Measurements from ENCODE around the gene SHISA6.

Gene SHISA6

DNA sequence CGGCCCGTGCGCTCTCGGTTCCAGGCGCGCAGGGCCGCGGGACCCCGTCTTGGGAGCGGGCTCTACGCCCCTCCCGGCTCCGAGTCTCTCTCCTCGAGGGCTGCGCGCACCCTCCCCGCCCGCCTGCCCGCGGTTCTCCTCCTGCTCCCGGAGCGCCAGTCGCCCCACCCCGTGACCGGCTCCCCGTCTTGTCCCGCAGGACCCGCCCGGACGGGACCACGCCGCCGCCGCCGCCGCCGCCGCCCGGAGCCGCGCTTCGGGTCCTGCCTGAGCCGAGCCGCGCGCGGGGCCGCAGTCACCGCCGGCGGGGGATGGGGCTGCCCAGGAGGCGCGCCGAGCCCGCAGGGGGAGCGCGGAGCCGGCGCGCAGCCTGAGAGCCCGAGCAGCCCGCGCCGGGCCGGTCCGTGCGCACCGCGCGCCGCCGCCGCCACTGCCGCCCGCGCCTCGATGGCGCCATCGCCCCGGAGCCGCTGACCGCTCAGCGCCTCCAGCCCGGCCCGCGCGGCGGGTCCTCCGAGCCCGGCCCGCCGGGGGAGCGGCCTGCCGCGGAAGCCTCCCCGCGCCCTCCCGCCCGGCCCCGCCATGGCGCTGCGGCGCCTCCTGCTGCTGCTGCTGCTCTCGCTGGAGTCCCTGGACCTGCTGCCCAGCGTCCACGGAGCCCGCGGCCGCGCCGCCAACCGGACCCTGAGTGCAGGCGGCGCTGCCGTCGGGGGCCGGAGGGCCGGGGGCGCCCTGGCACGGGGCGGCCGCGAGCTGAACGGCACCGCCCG, at the start of gene SHISA6:
TSS of gene SHISA6 (plus strand) at position 373 of the 770 bp plus-strand sequence.
- H3K9me3 Mint-ChIP-seq: no peaks in the 10 kb centered on the region
- no peak within 1 kb of the TSS for H3K4me3 Mint-ChIP-seq
- ATAC-seq (replicated peaks) (no peak), DNase-seq (no peak)
- H3K27me3 Mint-ChIP-seq: peaks cover 53 to 62% of the 10 kb centered on the region in 2 donors
- H3K27ac Mint-ChIP-seq: peak within 1 kb of the TSS; percentile 60
- peaks cover 3 to 6% of the 10 kb centered on the region in 2 donors for H3K4me1 Mint-ChIP-seq
- peaks cover 0 to 6% of the 10 kb centered on the region in 2 donors for H3K36me3 Mint-ChIP-seq

DNA sequence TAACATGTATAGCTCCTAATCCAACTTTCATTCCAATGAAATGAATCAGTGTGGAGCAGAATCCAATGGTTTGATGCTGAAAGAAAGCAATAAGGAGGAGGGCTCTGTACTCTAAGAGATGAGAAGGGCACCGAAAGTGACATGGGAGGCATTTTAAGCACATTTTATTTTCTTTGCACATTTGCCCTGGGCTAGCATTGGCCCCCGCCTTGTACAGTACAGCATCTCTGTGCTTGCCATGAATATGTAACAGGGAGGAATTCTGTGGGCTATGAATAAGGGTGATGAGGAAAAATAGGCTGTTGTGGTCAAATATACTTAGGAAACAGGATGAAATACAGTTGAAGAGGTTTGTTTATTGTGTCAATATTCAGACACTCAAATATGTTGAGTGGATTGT, 45.2 kb upstream of the SHISA6 start:
- H3K36me3 Mint-ChIP-seq: no peaks in the 10 kb centered on the region
- no peak for ATAC-seq (replicated peaks)
- no peaks in the 10 kb centered on the region for H3K27me3 Mint-ChIP-seq
- peaks cover 0 to 2% of the 10 kb centered on the region in 2 donors for H3K4me1 Mint-ChIP-seq
- no peak for DNase-seq
- no peak overlapping the region for H3K4me3 Mint-ChIP-seq
- H3K9me3 Mint-ChIP-seq: peaks cover 4 to 6% of the 10 kb centered on the region in 2 donors
- H3K27ac Mint-ChIP-seq: no peak overlapping the region

DNA sequence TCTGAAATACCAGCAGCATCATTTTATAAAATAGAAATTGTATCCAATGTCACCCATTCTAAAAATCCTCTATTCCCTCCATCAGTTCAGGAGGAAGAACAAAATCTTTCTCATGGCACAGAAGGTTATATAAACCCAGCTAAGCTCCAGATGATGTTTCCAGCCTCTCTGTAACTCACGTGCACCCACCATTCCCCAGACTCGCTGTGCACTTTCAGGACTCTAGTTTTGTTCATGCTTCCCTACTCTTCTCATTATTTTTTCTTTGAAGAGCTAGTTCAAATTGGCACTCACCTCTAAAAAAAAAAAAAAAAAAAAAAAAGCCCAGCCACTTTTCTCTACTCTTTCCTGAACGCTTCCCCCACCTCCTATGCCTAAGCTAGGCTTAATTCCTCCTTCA, 36.0 kb upstream of the SHISA6 start:
- Mint-ChIP-seq H3K4me1 (peaks cover 0 to 2% of the 10 kb centered on the region in 2 donors), H3K36me3 (no peaks in the 10 kb centered on the region), H3K27me3 (no peaks in the 10 kb centered on the region), H3K27ac (no peak overlapping the region), H3K9me3 (peaks cover 0 to 9% of the 10 kb centered on the region in 2 donors), H3K4me3 (no peak overlapping the region)
- DNase-seq (no peak), ATAC-seq (replicated peaks) (no peak)

DNA sequence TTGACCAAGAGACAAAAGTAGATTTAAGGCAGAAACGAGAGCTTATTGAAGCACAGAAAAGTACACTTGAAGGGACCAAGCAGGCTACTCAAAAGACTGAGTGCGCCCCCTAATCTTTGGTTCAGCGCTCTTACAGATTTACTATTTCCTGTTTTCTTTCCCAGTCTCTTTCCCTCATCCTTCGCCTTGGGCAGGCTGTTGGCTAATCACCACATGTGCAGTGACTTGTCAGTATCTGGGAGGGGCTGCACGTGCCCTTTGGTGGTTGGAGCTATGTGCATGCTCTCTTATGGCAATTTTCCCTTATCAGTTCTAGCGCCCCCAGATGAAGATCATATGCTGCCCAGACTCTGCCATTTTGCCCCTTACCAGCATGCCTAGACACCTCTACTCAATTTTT, 35.4 kb upstream of the SHISA6 start:
- no peaks in the 10 kb centered on the region for H3K27me3 Mint-ChIP-seq
- no peak overlapping the region for H3K27ac Mint-ChIP-seq
- no peak overlapping the region for H3K4me3 Mint-ChIP-seq
- no peaks in the 10 kb centered on the region for H3K36me3 Mint-ChIP-seq
- H3K4me1 Mint-ChIP-seq: no peaks in the 10 kb centered on the region
- peaks cover 5 to 14% of the 10 kb centered on the region in 2 donors for H3K9me3 Mint-ChIP-seq
- DNase-seq (no peak), ATAC-seq (replicated peaks) (no peak)

DNA sequence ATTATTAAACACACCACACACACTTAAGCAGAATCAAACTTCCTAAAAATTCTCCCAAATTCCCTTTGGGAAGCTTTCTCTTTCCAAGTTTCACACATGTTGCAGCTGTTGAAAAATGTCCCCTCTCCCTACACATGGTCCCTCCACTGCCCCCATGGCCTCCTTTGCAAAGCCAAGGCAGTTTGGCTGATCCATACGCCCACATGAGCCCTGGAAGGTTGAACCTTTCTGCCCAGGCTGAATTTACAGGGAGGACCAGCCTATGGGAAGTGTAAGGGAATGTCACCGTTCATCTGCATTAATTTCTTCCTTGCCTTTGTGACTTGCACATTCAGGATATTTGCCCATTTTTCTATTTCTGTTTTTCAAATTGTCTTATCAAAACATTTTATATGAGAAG, 31.1 kb upstream of the SHISA6 start:
- Mint-ChIP-seq H3K27ac (no peak overlapping the region), H3K27me3 (no peaks in the 10 kb centered on the region), H3K9me3 (peaks cover 20 to 22% of the 10 kb centered on the region in 2 donors), H3K4me3 (no peak overlapping the region), H3K4me1 (no peaks in the 10 kb centered on the region), H3K36me3 (no peaks in the 10 kb centered on the region)
- ATAC-seq (replicated peaks): no peak
- no peak for DNase-seq

DNA sequence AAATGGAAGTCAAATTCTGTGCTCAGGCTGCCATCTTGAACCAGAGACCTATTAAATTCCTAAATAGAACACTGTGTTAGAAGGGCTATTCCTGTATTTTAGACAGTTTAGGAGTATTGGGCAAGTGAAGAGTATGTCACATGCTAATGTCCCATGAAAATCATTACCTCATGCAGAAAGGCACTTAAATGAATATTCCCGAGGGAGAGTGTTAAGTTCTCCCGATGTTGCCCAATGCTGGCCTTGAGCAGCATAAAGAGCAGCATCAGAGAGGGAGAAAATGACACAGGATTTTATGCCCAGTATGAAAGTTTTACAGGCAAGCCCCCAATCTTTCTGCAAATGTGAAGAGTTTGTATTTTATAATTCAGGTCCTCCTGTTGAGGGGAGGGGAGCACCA, 28.2 kb upstream of the SHISA6 start:
- Mint-ChIP-seq H3K4me1 (no peaks in the 10 kb centered on the region), H3K27me3 (no peaks in the 10 kb centered on the region), H3K36me3 (no peaks in the 10 kb centered on the region), H3K27ac (no peak overlapping the region), H3K4me3 (no peak overlapping the region), H3K9me3 (peaks cover 19 to 23% of the 10 kb centered on the region in 2 donors)
- ATAC-seq (replicated peaks): no peak
- no peak for DNase-seq

DNA sequence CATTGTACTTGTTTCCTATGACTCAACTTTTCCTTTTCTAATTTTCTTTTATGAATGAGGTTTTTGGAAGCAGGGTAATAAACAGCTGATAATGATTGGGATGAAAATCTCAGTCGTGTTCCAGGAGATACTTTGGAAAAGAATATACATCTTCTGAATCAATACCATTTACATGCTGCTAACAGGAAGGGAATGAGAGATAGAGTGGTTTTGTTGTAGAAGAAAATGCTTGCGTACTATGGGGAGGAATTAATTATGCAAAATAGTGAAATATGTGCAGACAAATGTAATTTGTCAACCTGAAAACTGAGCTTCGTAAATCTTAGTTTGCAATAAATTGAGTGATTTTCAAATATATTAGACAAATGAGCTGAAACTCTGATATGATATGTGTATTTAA, 24.0 kb upstream of the SHISA6 start:
- Mint-ChIP-seq H3K4me3 (no peak overlapping the region), H3K36me3 (no peaks in the 10 kb centered on the region), H3K9me3 (peaks cover under 1 to 5% of the 10 kb centered on the region in 2 donors), H3K27me3 (no peaks in the 10 kb centered on the region), H3K4me1 (no peaks in the 10 kb centered on the region), H3K27ac (no peak overlapping the region)
- ATAC-seq (replicated peaks) (no peak), DNase-seq (no peak)

DNA sequence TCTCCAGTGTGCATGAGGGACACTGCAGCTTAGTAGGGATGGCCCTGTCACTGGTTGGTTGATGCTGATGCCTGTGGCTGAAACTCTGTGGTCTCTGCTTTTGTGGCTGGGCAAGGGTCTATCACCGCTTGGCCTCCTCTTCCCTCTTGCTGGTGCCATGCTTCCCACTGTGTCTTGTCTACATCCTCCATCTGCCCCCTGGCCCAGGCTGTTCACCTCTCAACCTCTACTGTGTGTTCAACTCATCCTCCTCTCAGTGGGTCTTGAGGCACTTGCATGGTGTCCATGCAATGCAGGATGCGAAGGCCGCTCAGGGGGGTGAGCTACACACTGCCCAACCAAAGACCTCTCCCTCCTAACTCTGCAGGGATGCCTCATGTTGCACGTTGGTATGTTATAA, 19.8 kb upstream of the SHISA6 start:
- no peak for ATAC-seq (replicated peaks)
- Mint-ChIP-seq H3K4me1 (no peaks in the 10 kb centered on the region), H3K27ac (no peak overlapping the region), H3K36me3 (no peaks in the 10 kb centered on the region), H3K4me3 (no peak overlapping the region), H3K27me3 (no peaks in the 10 kb centered on the region), H3K9me3 (peaks cover 3 to 9% of the 10 kb centered on the region in 2 donors)
- no peak for DNase-seq

DNA sequence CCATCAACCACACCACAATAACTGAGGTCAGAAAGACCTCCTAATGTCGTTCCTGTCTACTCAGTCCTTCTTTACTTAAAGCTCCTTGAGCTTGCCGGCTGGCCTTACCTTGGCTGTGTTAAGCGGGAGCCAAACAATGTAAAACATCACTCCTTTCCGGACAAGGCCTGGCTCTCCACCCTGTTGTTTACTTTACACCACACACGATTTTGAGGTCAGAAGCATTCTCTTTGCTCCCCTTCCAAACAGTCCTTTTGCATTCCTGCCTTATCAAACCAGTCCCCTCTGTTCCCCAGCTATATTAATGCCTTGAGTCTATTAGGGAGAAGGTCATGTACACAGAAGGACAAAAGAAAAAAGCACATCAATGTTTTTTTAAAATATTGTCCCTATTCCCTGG, 19.3 kb upstream of the SHISA6 start:
- Mint-ChIP-seq H3K27ac (no peak overlapping the region), H3K4me3 (no peak overlapping the region), H3K9me3 (peaks cover 3 to 9% of the 10 kb centered on the region in 2 donors), H3K27me3 (no peaks in the 10 kb centered on the region), H3K4me1 (no peaks in the 10 kb centered on the region), H3K36me3 (no peaks in the 10 kb centered on the region)
- no peak for ATAC-seq (replicated peaks)
- DNase-seq: no peak

DNA sequence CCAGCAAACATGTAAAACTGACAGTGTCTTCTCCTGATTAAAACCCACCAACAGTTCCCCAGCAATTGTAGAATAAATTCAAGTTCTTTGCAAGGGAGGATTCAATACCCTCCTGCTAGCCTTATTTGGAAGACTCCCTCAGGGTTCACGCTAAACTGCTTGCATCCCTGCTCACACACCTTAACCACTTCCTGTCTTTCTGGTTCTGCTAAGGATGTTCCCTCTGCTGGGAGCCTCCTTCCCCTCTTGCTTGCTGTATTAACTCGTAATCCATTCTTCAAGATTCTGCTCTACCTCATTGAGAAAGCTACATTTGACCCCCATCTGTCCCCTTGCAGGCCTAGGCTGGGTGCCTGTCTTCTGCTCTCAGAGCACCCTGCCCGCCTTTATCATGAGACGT, 2.3 kb upstream of the SHISA6 start:
- Mint-ChIP-seq H3K4me3 (no peak overlapping the region), H3K36me3 (peaks cover 0 to 6% of the 10 kb centered on the region in 2 donors), H3K27ac (no peak overlapping the region), H3K27me3 (peaks cover 36 to 45% of the 10 kb centered on the region in 2 donors), H3K9me3 (peaks cover under 1 to 3% of the 10 kb centered on the region in 2 donors), H3K4me1 (peaks cover 3 to 6% of the 10 kb centered on the region in 2 donors)
- DNase-seq (no peak), ATAC-seq (replicated peaks) (no peak)

DNA sequence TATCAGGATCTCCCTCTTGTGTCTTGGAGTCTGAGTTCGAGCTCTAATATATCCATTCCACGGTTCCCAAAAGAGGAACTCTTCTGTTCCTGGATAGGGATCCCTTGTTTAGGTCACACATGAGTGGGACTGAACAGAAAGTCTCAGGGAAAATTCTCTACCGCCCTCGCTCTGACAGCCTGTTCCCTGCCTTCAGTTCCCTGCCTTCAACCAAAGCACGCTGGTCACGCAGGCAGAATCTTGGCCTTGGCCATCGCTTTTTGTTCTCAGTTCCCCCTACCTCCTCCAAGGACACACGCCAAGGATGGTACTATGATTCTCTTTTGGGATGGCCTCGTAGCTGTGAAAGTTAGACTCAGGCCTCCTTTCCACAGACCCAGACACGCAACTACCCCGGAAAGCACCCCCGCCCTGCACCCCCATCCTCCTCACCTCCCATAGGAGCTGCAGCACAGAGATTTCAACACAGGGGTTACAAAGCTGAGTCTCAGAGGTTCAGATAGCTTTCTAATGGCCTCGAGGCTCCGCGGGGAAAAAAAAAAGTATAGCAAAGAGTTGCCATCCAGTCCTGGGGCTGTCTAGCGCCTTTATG, 1.5 kb upstream of the SHISA6 start:
- DNase-seq (no peak), ATAC-seq (replicated peaks) (no peak)
- peaks cover 3 to 6% of the 10 kb centered on the region in 2 donors for H3K4me1 Mint-ChIP-seq
- peak overlapping the region; percentile 72 for H3K27ac Mint-ChIP-seq
- peaks cover 0 to 3% of the 10 kb centered on the region in 2 donors for H3K9me3 Mint-ChIP-seq
- peaks cover 44 to 52% of the 10 kb centered on the region in 2 donors for H3K27me3 Mint-ChIP-seq
- peaks cover 0 to 6% of the 10 kb centered on the region in 2 donors for H3K36me3 Mint-ChIP-seq
- H3K4me3 Mint-ChIP-seq: no peak overlapping the region

DNA sequence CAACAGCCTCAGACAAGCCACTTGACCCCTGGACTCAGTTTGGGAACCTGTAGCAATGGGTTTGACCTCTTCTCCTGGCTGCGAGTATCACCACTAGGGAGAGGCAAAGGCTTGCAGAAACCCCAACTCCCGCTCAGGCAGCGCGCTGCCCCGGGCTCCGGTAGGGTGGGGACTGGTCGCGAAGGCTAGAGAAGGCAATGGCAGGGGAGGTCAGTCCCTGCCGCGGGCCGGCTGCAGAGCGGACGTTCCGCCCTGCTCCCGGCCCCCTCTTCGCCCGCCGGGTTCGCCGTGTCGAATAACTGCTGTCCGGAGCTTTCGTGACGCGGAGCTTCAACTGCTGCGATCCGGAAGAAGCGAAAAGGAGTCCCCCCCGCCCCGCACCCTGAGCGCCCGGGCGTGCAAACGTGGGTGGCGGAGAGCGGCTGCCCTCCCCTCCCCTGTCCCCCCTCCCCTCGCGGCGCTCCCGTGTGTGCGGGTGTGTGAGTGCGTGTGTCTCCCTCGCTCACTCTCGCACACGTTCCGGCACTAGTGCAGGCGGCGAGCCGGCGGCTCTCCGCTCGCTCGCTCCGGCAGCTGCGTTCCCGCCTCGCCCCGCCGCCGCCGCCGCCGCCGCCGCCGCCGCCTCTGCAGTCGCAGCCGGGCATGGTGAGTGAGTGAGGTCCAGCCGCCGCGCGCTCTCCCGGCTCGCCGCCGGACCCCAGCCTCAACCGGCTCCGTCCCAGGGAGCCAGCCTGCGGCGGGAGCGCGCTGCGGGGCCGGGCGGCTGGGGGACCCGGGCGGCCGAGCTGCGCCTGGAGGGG, 772 bp upstream of the SHISA6 start:
- DNase-seq (no peak), ATAC-seq (replicated peaks) (no peak)
- Mint-ChIP-seq H3K4me3 (no peak overlapping the region), H3K4me1 (peaks cover 3 to 6% of the 10 kb centered on the region in 2 donors), H3K27me3 (peaks cover 50 to 59% of the 10 kb centered on the region in 2 donors), H3K9me3 (peaks cover 0 to 3% of the 10 kb centered on the region in 2 donors), H3K36me3 (peaks cover 0 to 6% of the 10 kb centered on the region in 2 donors), H3K27ac (peak overlapping the region; percentile 72)

DNA sequence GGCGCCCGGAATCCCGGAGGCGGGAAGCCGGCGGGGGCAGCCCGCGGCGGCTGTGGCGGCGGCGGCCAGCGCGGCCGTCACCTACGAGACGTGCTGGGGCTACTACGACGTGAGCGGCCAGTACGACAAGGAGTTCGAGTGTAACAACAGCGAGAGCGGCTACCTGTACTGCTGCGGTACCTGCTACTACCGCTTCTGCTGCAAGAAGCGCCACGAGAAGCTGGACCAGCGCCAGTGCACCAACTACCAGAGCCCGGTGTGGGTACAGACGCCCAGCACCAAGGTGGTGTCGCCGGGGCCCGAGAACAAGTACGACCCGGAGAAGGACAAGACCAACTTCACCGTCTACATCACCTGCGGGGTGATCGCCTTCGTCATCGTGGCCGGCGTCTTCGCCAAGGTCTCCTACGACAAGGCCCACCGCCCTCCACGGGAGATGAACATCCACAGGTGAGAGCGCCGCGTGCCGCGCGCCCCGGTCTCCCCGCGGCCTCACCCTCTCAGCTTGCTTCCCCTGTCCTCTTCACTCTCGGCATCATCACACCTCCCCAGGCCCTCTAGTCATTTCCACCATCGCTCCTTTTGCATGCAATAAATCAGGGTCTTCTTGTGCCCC, 706 bp downstream of the SHISA6 start:
- peaks cover 3 to 6% of the 10 kb centered on the region in 2 donors for H3K4me1 Mint-ChIP-seq
- peak overlapping the region; percentile 60 for H3K27ac Mint-ChIP-seq
- peaks cover 53 to 69% of the 10 kb centered on the region in 2 donors for H3K27me3 Mint-ChIP-seq
- peaks cover 0 to 6% of the 10 kb centered on the region in 2 donors for H3K36me3 Mint-ChIP-seq
- ATAC-seq (replicated peaks): no peak
- no peaks in the 10 kb centered on the region for H3K9me3 Mint-ChIP-seq
- no peak overlapping the region for H3K4me3 Mint-ChIP-seq
- DNase-seq: no peak

DNA sequence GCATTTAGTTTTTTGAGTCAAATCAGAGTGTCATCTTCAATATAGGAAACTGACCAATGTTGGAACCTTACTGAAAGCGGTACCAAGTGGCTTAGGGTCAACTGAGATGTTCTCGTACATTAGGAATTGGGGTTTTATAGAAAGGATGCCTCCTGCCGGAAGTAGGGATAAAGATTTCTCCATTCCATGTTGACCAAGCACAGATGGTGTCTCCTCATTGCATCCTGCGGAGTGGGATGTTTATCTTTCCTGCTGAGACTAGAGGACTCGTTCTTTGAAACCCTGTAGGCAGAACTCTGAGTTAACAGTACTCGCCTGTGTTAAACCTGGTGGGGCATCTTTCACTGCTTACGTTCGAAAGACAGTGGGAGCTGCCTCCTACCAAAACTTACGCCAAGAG, 1.4 kb downstream of the SHISA6 start:
- Mint-ChIP-seq H3K27ac (peak overlapping the region; percentile 60), H3K27me3 (peaks cover 53 to 63% of the 10 kb centered on the region in 2 donors)

More for the DNA sequence above, 1.4 kb downstream of the SHISA6 start:
- H3K9me3 Mint-ChIP-seq: no peaks in the 10 kb centered on the region
- H3K4me1 Mint-ChIP-seq: peaks cover 3 to 6% of the 10 kb centered on the region in 2 donors
- H3K36me3 Mint-ChIP-seq: peaks cover 0 to 6% of the 10 kb centered on the region in 2 donors
- DNase-seq (no peak), ATAC-seq (replicated peaks) (no peak)
- H3K4me3 Mint-ChIP-seq: no peak overlapping the region
